GM10266 (cell line): ENCODE results near the gene INVS.
"Not testable (repeated sequence)": the region's sequence is repeated elsewhere in the genome, so short reads cannot be mapped to it uniquely, and the experiment has no call there.

Experiments used
- DNase-seq: peaks from one replicate; pipeline ENCODE4 v3.0.0; 2012; ENCODE audit errors: extremely low spot score
- CTCF ChIP-seq: IDR thresholded peaks from 2 replicates; pipeline ENCODE4 v1.5.1; 2012; ENCODE audit warnings: mild to moderate bottlenecking, low read depth; ENCODE audit not compliant: control insufficient read depth, insufficient read depth; ENCODE audit errors: missing control alignments

INVS gene

DNA sequence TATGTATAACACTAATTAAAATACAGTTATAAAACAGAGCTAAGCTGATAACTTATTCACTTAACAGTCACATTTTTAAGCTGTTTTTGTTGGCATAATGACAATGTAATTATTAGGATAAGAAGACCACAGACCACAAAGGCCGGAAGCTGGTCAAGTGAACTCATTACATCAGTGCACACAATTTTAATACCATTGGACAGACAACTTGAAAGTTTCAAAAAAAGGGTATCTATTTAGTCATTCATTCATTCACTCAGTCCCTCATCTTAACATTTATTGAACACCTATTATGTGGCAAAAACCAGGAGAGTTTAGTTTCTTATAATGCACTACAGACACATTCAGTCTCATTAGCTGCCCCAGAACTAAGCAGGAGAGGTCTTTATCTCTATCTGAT, 11.8 kb upstream of the INVS start:
- TF ChIP-seq CTCF, result no peak
- no peak for DNase-seq

DNA sequence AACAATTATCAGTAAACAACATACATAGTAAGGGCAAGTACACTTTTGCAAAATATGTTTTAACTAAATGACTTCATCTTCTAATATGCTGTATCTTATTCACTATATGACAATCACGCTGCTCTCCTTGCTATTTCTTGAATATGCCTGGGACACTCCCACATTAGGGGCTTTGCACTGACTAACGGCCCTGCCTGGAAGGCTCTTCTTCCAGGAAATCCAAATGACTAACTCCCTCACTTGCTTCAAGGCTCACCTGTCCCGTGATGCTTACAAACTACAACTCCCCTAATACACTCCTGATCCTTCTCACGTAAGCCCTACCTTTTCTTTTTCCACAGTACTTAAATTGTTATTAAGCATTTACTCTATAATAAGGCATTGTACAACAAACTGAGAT, 10.8 kb upstream of the INVS start:
- no peak for TF ChIP-seq CTCF
- DNase-seq, result no peak

- DNase-seq, result no peak
- TF ChIP-seq CTCF, result no peak
Measured at GRCh38 chr9:100090880-100091279, 8.2 kb upstream of the INVS start.

DNA sequence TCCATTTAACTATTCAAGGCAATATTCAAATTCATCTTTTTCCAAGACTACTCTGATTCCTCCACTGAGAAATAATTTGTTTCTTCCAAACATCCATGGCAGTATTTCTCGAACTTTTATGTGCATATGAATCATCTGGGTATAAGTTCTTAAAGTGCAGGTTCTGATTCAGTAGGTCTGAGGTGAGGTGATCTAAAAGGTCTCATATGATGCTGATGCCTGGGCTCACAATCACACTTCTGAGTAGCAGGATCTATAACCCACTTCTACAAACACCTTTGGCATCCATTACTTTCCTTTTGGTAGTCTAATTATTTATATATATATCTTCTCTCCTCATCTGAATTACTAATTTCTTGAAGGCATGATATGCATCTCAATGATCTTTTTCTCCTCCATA, 7.4 kb upstream of the INVS start:
- no peak for DNase-seq
- no peak for TF ChIP-seq CTCF

DNA sequence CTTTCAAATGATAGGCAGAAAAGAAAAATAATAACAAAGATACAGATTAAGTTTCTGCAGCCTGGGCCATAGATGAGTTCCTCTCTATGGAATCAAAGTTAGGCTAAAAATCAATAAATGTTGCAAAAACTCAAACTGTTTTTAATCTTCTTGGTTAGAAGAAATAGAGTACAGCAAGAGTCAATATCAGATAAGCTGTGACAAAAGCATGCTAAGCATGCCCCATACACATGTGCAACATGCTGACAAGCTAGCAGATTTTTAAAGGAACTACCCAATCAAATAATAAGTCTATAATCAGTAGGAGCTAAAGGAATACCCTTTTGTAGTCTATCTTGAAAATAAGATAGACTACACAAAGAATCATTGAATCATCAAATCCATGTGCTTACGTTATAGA, 7.0 kb upstream of the INVS start:
- no peak for DNase-seq
- no peak for TF ChIP-seq CTCF

- not testable (repeated sequence) for DNase-seq
Measured at GRCh38 chr9:100094411-100094810, 4.6 kb upstream of the INVS start.

- no peak for DNase-seq
- TF ChIP-seq CTCF, result no peak
Measured at GRCh38 chr9:100096378-100096916, 2.6 kb upstream of the INVS start.

- no peak for TF ChIP-seq CTCF
- DNase-seq, result peak; percentile 24
Measured at GRCh38 chr9:100098046-100098886, 777 bp upstream of the INVS start.
